ENCODE results near the gene DISC1. TPM values are rescaled to one million over a fixed set of nuclear protein-coding genes. Genes with fewer than 3 reads are reported as not detected.

Gene DISC1
- total RNA-seq, 1 experiment from 2014 or later, result 2.1 TPM

DNA sequence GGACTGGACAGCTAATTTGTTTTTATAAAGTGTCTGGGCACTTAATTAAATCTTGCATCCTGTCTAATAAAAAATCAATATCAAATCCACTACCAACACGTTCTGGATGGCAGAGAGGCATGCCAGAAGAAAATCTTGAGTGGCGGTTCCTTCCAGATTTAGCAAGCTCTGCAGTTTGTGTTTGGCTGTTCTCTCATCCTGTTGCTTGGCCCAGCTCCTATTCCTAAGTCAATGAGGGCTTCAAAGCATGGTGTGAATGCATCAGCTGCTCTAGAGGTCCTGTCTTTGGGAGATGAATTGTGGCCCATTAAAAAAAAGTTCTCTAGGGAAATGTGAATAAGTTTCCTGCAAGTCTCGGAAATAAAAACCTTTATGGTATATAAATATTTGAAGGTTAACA lies 90.3 kb downstream of the DISC1 start:
- CTCF ChIA-PET, result interaction anchor here (0.8 to 3.1 kb wide), 3 partner anchors 8 to 214 kb away, joined by 3 to 17 read pairs (median 3); no protein-coding TSS in a partner anchor
- Mint-ChIP-seq H3K27ac (ENCODE audit: low read depth, unreplicated experiment) (no peak overlapping the region), H3K36me3 (ENCODE audit: insufficient read depth, unreplicated experiment) (no peaks in the 10 kb centered on the region), H3K27me3 (ENCODE audit: insufficient read depth, unreplicated experiment) (peaks cover 42% of the 10 kb centered on the region), H3K9me3 (ENCODE audit: unreplicated experiment) (no peaks in the 10 kb centered on the region), H3K4me3 (ENCODE audit: unreplicated experiment) (no peak overlapping the region), H3K4me1 (ENCODE audit: insufficient read depth, unreplicated experiment) (no peaks in the 10 kb centered on the region)
- intact Hi-C loops (cut with micrococcal nuclease), result no loop called here
- no TSS peak for BruUV-seq (replicated peaks)
- TF ChIP-seq, protein P1, sequence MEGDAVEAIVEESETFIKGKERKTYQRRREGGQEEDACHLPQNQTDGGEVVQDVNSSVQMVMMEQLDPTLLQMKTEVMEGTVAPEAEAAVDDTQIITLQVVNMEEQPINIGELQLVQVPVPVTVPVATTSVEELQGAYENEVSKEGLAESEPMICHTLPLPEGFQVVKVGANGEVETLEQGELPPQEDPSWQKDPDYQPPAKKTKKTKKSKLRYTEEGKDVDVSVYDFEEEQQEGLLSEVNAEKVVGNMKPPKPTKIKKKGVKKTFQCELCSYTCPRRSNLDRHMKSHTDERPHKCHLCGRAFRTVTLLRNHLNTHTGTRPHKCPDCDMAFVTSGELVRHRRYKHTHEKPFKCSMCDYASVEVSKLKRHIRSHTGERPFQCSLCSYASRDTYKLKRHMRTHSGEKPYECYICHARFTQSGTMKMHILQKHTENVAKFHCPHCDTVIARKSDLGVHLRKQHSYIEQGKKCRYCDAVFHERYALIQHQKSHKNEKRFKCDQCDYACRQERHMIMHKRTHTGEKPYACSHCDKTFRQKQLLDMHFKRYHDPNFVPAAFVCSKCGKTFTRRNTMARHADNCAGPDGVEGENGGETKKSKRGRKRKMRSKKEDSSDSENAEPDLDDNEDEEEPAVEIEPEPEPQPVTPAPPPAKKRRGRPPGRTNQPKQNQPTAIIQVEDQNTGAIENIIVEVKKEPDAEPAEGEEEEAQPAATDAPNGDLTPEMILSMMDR (IDR thresholded peaks at IDR 0.05; ENCODE audit: unreplicated experiment), result no peak
- no peak for DNase-seq (ENCODE audit: unreplicated experiment)
- POLR2A ChIA-PET, result interaction anchor here (0.6 kb wide), 1 partner anchor 395 kb away, joined by 3 read pairs; no protein-coding TSS in a partner anchor

DNA sequence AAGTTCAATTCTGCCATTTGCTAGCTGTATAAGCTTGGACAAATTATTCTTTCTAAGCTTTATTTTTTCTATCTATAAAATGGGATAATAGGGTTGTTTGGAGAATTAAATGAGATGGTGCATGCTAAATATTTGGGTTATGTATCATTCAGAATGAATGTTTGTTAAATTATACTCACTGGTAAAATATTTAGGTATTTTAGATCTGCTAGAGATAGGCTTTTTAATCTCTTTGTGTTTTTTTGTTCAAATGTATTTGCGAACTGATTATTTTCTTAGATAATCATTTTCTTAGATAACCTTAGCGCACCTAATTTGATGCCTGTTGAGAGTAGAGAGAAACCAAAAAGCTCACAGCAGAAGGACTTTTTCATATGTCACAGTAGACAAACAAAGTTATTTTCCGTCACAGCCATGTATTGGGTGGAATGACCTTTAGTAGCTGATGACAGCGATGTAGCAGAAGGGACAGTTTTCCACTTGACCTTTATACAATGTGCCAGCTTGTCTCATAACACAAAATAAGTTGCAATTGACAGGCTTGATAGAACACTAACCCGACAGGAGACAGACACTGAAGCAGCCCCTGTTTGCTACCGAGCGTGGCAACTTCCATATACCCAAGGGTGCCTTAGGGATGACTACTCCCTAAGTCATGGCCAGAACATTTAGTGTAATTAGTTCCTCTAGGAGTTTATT lies 93.0 kb downstream of the DISC1 start:
- H3K27me3 Mint-ChIP-seq (ENCODE audit: insufficient read depth, unreplicated experiment), result peaks cover 16% of the 10 kb centered on the region
- H3K4me3 Mint-ChIP-seq (ENCODE audit: unreplicated experiment), result no peak overlapping the region
- no peak overlapping the region for H3K27ac Mint-ChIP-seq (ENCODE audit: low read depth, unreplicated experiment)
- BruUV-seq (replicated peaks), result no TSS peak
- intact Hi-C loops (cut with micrococcal nuclease), result loop anchor here (10.0 kb wide), 1 partner anchor 805 kb away; no protein-coding TSS in a partner anchor
- POLR2A ChIA-PET, result interaction anchor here (0.8 to 1.8 kb wide), 3 partner anchors 9 to 26 kb away, joined by 3 to 5 read pairs (median 3); no protein-coding TSS in a partner anchor
- no peak for DNase-seq (ENCODE audit: unreplicated experiment)
- CTCF ChIA-PET, result interaction anchor here (0.5 to 2.9 kb wide), 7 partner anchors 9 to 175 kb away, joined by 3 to 8 read pairs (median 4); no protein-coding TSS in a partner anchor
- H3K4me1 Mint-ChIP-seq (ENCODE audit: insufficient read depth, unreplicated experiment), result no peaks in the 10 kb centered on the region
- no peaks in the 10 kb centered on the region for H3K36me3 Mint-ChIP-seq (ENCODE audit: insufficient read depth, unreplicated experiment)
- TF ChIP-seq, protein P1 (IDR thresholded peaks at IDR 0.05; ENCODE audit: unreplicated experiment), result no peak
- no peaks in the 10 kb centered on the region for H3K9me3 Mint-ChIP-seq (ENCODE audit: unreplicated experiment)

DNA sequence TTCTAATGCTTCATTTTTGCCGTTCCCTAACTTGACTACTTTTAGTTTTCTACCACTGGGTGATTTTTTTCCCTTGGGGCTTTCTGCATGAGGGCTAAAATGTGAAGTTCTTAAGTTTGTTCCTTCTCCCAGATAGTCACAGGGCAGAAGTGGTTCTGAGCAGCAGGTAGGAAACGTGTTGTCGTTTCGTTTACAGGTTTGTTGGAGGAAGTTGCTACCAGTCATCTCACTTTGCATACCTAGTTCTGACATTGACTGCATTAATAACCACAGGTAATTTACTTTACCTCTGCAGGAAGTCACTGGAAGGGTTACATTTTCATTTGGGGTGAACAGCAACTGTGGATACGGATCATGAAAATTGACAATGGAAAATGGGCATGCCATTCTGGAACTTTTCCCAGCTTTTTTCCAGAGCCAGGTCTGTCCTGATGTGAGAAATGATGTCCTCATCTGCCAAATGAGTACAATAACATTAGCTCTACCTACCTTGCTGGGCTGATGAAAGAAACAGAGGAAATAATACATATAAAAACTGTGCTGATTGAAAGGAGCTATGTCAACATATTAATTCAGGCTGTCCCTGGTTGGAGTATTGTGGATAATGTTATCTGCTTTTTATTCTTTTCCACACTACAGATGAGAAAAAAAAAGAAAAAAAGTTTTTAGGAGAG lies 94.2 kb downstream of the DISC1 start:
- no peak overlapping the region for H3K4me3 Mint-ChIP-seq (ENCODE audit: unreplicated experiment)
- no peak for DNase-seq (ENCODE audit: unreplicated experiment)
- no TSS peak for BruUV-seq (replicated peaks)
- intact Hi-C loops (cut with micrococcal nuclease), result loop anchor here (10.0 kb wide), 1 partner anchor 804 kb away; no protein-coding TSS in a partner anchor
- H3K4me1 Mint-ChIP-seq (ENCODE audit: insufficient read depth, unreplicated experiment), result no peaks in the 10 kb centered on the region
- TF ChIP-seq, protein P1 (IDR thresholded peaks at IDR 0.05; ENCODE audit: unreplicated experiment), result no peak
- no peaks in the 10 kb centered on the region for H3K9me3 Mint-ChIP-seq (ENCODE audit: unreplicated experiment)
- POLR2A ChIA-PET, result interaction anchor here (1.0 to 1.1 kb wide), 2 partner anchors 9 to 125 kb away, joined by 3 to 4 read pairs; no protein-coding TSS in a partner anchor
- H3K27ac Mint-ChIP-seq (ENCODE audit: low read depth, unreplicated experiment), result no peak overlapping the region
- CTCF ChIA-PET, result interaction anchor here (0.5 to 2.9 kb wide), 4 partner anchors 10 to 808 kb away, joined by 3 to 8 read pairs (median 4); no protein-coding TSS in a partner anchor
- no peaks in the 10 kb centered on the region for H3K36me3 Mint-ChIP-seq (ENCODE audit: insufficient read depth, unreplicated experiment)
- H3K27me3 Mint-ChIP-seq (ENCODE audit: insufficient read depth, unreplicated experiment), result peaks cover 11% of the 10 kb centered on the region

DNA sequence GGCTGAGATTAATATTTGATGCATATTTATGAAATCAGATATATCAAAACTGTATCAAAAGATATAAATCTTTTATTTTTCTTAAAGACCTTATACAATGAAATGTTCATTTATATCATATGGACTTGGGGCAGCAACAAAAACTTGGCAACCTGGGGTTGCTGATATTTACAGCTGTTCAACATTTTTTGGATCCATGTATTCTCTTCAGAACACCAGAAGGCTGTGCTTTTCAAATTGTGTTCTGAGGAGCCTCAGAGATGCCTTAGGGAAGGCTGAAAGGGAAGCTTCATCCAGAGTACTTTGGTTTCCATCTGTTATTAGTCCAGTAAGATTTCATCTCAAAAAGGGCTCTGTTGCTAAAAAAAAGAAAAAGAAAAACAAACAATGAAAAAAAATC lies 94.8 kb downstream of the DISC1 start:
- H3K4me3 Mint-ChIP-seq (ENCODE audit: unreplicated experiment), result no peak overlapping the region
- BruUV-seq (replicated peaks), result no TSS peak
- no peak overlapping the region for H3K27ac Mint-ChIP-seq (ENCODE audit: low read depth, unreplicated experiment)
- intact Hi-C loops (cut with micrococcal nuclease), result loop anchor here (10.0 kb wide), 1 partner anchor 803 kb away; no protein-coding TSS in a partner anchor
- no peaks in the 10 kb centered on the region for H3K36me3 Mint-ChIP-seq (ENCODE audit: insufficient read depth, unreplicated experiment)
- ChIA-PET CTCF (interaction anchor here (0.7 to 2.9 kb wide), 4 partner anchors 16 to 808 kb away, joined by 3 to 8 read pairs (median 3); no protein-coding TSS in a partner anchor), POLR2A (interaction anchor here (1.1 kb wide), 1 partner anchor 9 kb away, joined by 4 read pairs; no protein-coding TSS in a partner anchor)
- H3K9me3 Mint-ChIP-seq (ENCODE audit: unreplicated experiment), result no peaks in the 10 kb centered on the region
- peaks cover 11% of the 10 kb centered on the region for H3K27me3 Mint-ChIP-seq (ENCODE audit: insufficient read depth, unreplicated experiment)
- TF ChIP-seq, protein P1 (IDR thresholded peaks at IDR 0.05; ENCODE audit: unreplicated experiment), result no peak
- no peak for DNase-seq (ENCODE audit: unreplicated experiment)
- H3K4me1 Mint-ChIP-seq (ENCODE audit: insufficient read depth, unreplicated experiment), result no peaks in the 10 kb centered on the region

Data from MCF 10A (cell line).